OCI-LY1 (cell line): ENCODE measurements around the gene FBXO34.

ENCODE experiments used
- EZH2 ChIP-seq: fragments of 200-600 bp; sonication (generic), shearing (Covaris generic); IDR thresholded peaks from 2 replicates; pipeline ENCODE4 v1.8.0; 2017; ENCODE audit warnings: borderline replicate concordance, mixed run types, mild to moderate bottlenecking, antibody characterized with exemption, low read length, moderate library complexity, mixed read lengths
- TF ChIP-seq, protein P1 (sequence below): fragments of 200-600 bp; sonication (generic), shearing (Covaris generic); IDR thresholded peaks from 2 replicates; pipeline ENCODE4 v1.5.1; 2017; ENCODE audit warnings: mild to moderate bottlenecking, antibody characterized with exemption, low read length, moderate library complexity, mixed read lengths

DNA sequence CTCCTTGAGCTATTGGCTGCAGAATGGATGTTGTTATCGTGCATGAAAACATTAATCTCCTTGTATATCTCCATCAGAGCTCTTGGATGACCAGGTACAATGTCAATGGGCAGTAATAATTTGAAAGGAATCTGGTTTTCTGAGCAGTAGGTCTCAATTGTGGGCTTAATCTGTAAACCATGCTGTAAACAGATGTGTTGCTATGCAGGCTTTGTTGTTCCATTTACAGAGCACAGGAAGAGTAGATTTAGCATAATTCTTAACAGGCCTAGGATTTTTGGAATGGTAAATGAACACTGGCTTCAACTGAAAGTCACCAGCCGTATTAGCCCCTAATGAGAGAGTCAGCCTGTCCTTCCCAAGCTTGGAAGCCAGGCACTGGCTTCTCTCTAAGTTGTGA is 90.0 kb downstream of the FBXO34 start:
- TF ChIP-seq, protein P1, sequence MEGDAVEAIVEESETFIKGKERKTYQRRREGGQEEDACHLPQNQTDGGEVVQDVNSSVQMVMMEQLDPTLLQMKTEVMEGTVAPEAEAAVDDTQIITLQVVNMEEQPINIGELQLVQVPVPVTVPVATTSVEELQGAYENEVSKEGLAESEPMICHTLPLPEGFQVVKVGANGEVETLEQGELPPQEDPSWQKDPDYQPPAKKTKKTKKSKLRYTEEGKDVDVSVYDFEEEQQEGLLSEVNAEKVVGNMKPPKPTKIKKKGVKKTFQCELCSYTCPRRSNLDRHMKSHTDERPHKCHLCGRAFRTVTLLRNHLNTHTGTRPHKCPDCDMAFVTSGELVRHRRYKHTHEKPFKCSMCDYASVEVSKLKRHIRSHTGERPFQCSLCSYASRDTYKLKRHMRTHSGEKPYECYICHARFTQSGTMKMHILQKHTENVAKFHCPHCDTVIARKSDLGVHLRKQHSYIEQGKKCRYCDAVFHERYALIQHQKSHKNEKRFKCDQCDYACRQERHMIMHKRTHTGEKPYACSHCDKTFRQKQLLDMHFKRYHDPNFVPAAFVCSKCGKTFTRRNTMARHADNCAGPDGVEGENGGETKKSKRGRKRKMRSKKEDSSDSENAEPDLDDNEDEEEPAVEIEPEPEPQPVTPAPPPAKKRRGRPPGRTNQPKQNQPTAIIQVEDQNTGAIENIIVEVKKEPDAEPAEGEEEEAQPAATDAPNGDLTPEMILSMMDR, result no peak
- no peak for TF ChIP-seq EZH2
